K562 (cell line): ENCODE measurements around the gene SBNO1. TPM values are rescaled to one million over a fixed set of nuclear protein-coding genes. Genes with fewer than 3 reads are reported as not detected.

Experiments used
- FIP1L1 ChIP-seq: fragments of 200-400 bp; formaldehyde crosslinking; IDR thresholded peaks from 2 replicates; pipeline ENCODE4 v1.6.1; 2018; ENCODE audit warnings: mild to moderate bottlenecking, low read depth, low read length; ENCODE audit not compliant: poor library complexity, severe bottlenecking
- FOXO4 ChIP-seq: fragments of 450-650 bp; formaldehyde crosslinking; IDR thresholded peaks from 2 replicates; pipeline ENCODE4 v1.4.0; 2020; ENCODE audit warnings: mild to moderate bottlenecking, moderate library complexity
- IRF9 ChIP-seq: fragments of 450-650 bp; IDR thresholded peaks from 2 replicates; pipeline ENCODE4 v1.6.1; 2016; ENCODE audit warnings: missing biosample characterization, missing genetic modification characterization
- LARP7 ChIP-seq: fragments of 450-650 bp; IDR thresholded peaks from 2 replicates; pipeline ENCODE4 v1.6.1; 2016
- SMAD4 ChIP-seq: fragments of 250-450 bp; sonication (Bioruptor Pico); conservative IDR thresholded peaks from 2 replicates; pipeline ENCODE4 v1.8.0; 2021; ENCODE audit warnings: inconsistent platforms, mild to moderate bottlenecking, moderate library complexity
- SMARCA5 ChIP-seq: fragments of 450-650 bp; IDR thresholded peaks from 2 replicates; pipeline ENCODE4 v1.6.1; 2016
- SNIP1 ChIP-seq: fragments of 450-650 bp; IDR thresholded peaks from 2 replicates; pipeline ENCODE4 v1.7.1; 2017; ENCODE audit warnings: low read depth, mild to moderate bottlenecking
- ZBTB11 ChIP-seq, 3 experiments: fragments of 200-800 bp in 1 of 3; fragments of 250-450 bp in 1 of 3; fragments of 450-650 bp in 1 of 3; sonication (Bioruptor Pico) in 1 of 3; sonication (Bioruptor generic) in 1 of 3; formaldehyde crosslinking in 1 of 3; IDR thresholded peaks; 2 replicates each; pipeline versions ENCODE4 v1.6.1 to v1.8.0; 2016 to 2022; ENCODE audit warnings: mild to moderate bottlenecking in 2 of 3, missing genetic modification characterization in 2 of 3, missing compliant biosample characterization in 1 of 3, moderate library complexity in 1 of 3
- ZNF124 ChIP-seq: sonication (generic); formaldehyde crosslinking; IDR thresholded peaks from 2 replicates; pipeline ENCODE4 v1.8.1; 2022; ENCODE audit warnings: missing genetic modification reagents
- ZNF3 ChIP-seq: fragments of 250-450 bp; sonication (Bioruptor Pico); IDR thresholded peaks from 2 replicates; pipeline ENCODE4 v1.5.0; 2021; ENCODE audit warnings: mild to moderate bottlenecking, moderate library complexity
- ZNF699 ChIP-seq: fragments of 250-450 bp; sonication (Bioruptor Pico); IDR thresholded peaks from 2 replicates; pipeline ENCODE4 v1.8.0; 2021; ENCODE audit warnings: mild to moderate bottlenecking, moderate library complexity; ENCODE audit not compliant: insufficient replicate concordance
- ZNF778 ChIP-seq: fragments of 450-650 bp; formaldehyde crosslinking; IDR thresholded peaks from 2 replicates; pipeline ENCODE4 v1.4.0; 2020; ENCODE audit warnings: mild to moderate bottlenecking, moderate library complexity
- ZNF785 ChIP-seq: fragments of 250-450 bp; sonication (Bioruptor Pico); IDR thresholded peaks from 2 replicates; pipeline ENCODE4 v1.4.0; 2020; ENCODE audit warnings: mild to moderate bottlenecking
- ZZZ3 ChIP-seq: fragments of 450-650 bp; IDR thresholded peaks from 2 replicates; pipeline ENCODE4 v1.6.1; 2016; ENCODE audit warnings: antibody characterized with exemption, mild to moderate bottlenecking, moderate library complexity
- polyA plus RNA-seq, 8 experiments: library from polyadenylated mRNA; depleted of rRNA in 4 of 8; stranded (reverse) in 5 of 8; unstranded in 3 of 8; fragments of >200 nt; fragmentation: Nextera tagmentation in 2 of 8; fragmentation: Illumina TruSeq in 1 of 8; extraction: Ambion mirVana in 2 of 8; extraction: Trizol in 1 of 8; gene quantifications; 2 replicates each; pipeline versions ENCODE4 v1.2.1 to v1.2.3, GENCODE V29; 2011 to 2014; ENCODE audit warnings: inconsistent platforms in 1 of 8, missing spikeins in 1 of 8
- total RNA-seq, 7 experiments: library from RNA; depleted of rRNA in 6 of 7; stranded (reverse); fragments of >200 nt in 6 of 7; fragmentation: Illumina TruSeq in 2 of 7; extraction: Trizol in 2 of 7; gene quantifications; 2 replicates each; pipeline versions ENCODE4 v1.2.1 to v1.2.3, GENCODE V29; 2011 to 2021; ENCODE audit warnings: low replicate concordance in 1 of 7
- TF ChIP-seq, protein P1 (sequence below): sonication (generic); formaldehyde crosslinking; IDR thresholded peaks from 2 replicates; pipeline ENCODE4 v1.8.0; 2023; ENCODE audit warnings: missing genetic modification reagents, mild to moderate bottlenecking, borderline replicate concordance

Gene SBNO1
- total and polyA plus RNA-seq, 9 of the 15 experiments (the other 6 are each of a cell fraction or from before 2014, with no cell fraction given): 14.9 to 77.1 (median 35.9) TPM

GRCh38 chr12:123365025-123365917, 624 bp upstream of the SBNO1 start (continued):
- TF ChIP-seq SMARCA5: no peak
- no peak for TF ChIP-seq FOXO4
- no peak; the same call in 1 of the 2 replicates for TF ChIP-seq IRF9 (tag)
- TF ChIP-seq LARP7: no peak
- no peak for TF ChIP-seq ZNF778 (CRISPR knock-in tag)
- TF ChIP-seq ZBTB11 (CRISPR knock-in tag; IDR thresholded peaks at IDR 0.05): peak in 1 of 3 experiments; percentile 79; a peak in 2 of 6 replicates
- TF ChIP-seq SNIP1: no peak
- no peak for TF ChIP-seq ZNF3 (CRISPR knock-in tag)
- TF ChIP-seq ZZZ3: peak; percentile 77; the same call in 1 of the 2 replicates
- TF ChIP-seq ZNF124: no peak
- no peak for TF ChIP-seq FIP1L1
- TF ChIP-seq SMAD4 (CRISPR knock-in tag): peak; percentile 66; the same call in 1 of the 2 replicates
- TF ChIP-seq, protein P1, sequence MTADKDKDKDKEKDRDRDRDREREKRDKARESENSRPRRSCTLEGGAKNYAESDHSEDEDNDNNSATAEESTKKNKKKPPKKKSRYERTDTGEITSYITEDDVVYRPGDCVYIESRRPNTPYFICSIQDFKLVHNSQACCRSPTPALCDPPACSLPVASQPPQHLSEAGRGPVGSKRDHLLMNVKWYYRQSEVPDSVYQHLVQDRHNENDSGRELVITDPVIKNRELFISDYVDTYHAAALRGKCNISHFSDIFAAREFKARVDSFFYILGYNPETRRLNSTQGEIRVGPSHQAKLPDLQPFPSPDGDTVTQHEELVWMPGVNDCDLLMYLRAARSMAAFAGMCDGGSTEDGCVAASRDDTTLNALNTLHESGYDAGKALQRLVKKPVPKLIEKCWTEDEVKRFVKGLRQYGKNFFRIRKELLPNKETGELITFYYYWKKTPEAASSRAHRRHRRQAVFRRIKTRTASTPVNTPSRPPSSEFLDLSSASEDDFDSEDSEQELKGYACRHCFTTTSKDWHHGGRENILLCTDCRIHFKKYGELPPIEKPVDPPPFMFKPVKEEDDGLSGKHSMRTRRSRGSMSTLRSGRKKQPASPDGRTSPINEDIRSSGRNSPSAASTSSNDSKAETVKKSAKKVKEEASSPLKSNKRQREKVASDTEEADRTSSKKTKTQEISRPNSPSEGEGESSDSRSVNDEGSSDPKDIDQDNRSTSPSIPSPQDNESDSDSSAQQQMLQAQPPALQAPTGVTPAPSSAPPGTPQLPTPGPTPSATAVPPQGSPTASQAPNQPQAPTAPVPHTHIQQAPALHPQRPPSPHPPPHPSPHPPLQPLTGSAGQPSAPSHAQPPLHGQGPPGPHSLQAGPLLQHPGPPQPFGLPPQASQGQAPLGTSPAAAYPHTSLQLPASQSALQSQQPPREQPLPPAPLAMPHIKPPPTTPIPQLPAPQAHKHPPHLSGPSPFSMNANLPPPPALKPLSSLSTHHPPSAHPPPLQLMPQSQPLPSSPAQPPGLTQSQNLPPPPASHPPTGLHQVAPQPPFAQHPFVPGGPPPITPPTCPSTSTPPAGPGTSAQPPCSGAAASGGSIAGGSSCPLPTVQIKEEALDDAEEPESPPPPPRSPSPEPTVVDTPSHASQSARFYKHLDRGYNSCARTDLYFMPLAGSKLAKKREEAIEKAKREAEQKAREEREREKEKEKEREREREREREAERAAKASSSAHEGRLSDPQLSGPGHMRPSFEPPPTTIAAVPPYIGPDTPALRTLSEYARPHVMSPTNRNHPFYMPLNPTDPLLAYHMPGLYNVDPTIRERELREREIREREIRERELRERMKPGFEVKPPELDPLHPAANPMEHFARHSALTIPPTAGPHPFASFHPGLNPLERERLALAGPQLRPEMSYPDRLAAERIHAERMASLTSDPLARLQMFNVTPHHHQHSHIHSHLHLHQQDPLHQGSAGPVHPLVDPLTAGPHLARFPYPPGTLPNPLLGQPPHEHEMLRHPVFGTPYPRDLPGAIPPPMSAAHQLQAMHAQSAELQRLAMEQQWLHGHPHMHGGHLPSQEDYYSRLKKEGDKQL (CRISPR knock-in tag): no peak
- no peak for TF ChIP-seq ZNF699 (CRISPR knock-in tag)
- no peak for TF ChIP-seq ZNF785 (CRISPR knock-in tag)
